ENCODE results near the gene ITIH5.

DNA sequence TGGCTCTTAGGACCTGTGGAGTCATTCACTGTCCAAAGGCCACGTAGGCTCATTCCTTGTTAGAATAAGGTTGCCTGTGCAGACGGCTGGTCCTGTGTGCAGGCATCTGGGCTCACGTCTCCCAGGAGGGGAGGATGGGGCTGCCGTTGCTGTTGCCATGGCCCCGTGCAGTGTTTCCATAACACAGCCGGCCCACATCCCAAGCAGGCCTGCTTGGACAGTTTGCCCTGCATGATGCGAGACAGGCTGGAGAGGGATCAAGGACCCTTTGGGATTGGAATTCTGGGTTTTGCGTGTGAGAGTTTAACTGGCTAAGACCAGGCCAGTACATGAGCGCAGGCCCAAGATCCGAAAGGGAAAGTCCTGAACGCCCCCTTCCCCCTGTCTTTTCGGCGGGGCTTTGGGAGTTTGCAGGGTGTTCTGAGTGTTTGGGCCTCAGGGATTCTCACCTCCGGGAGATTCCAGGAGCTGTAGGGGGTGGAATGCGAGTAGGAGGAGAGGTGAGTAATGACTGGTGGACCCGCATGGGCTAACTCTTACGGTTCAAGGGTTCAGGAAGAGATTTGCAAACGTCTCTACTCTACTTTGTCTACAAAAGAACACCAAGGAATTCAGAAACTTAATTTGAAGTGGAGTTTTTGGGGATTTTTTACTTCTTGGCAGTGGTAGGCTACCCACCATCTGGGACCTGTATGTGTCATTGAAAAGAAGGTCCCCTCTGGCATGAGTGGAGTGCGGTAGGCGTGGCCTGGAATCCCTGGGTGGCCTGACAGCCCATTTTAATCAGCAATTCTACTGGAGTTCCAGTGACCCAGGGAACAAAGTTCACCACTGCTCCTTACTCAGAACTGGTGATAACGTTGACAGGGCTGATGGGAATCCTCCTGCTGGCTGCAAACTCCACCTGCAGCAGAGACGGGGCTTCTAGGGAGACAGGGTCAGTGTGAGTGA, 125.4 kb downstream of the ITIH5 start:
- TF ChIP-seq MXI1 (IDR thresholded peaks at IDR 0.05; ENCODE audit: low read depth, low read length) (no peak), POLR2AphosphoS5 (IDR thresholded peaks at IDR 0.05; ENCODE audit: control insufficient read depth, insufficient read depth, low read depth, low read length) (no peak), HDGF (IDR thresholded peaks at IDR 0.05) (no peak)
- TF ChIP-seq, protein P1, sequence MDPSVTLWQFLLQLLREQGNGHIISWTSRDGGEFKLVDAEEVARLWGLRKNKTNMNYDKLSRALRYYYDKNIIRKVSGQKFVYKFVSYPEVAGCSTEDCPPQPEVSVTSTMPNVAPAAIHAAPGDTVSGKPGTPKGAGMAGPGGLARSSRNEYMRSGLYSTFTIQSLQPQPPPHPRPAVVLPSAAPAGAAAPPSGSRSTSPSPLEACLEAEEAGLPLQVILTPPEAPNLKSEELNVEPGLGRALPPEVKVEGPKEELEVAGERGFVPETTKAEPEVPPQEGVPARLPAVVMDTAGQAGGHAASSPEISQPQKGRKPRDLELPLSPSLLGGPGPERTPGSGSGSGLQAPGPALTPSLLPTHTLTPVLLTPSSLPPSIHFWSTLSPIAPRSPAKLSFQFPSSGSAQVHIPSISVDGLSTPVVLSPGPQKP (CRISPR knock-in tag; IDR thresholded peaks at IDR 0.05), result no peak
